ENCODE results near the gene PI4KA. TPM values are rescaled to one million over a fixed set of nuclear protein-coding genes. Genes with fewer than 3 reads are reported as not detected.

Gene PI4KA
- total RNA-seq, 1 donor from 2014 or later = 150 TPM

GRCh38 chr22:20859615-20860014, 1.0 kb upstream of the PI4KA start:
- Histone ChIP-seq H3K9me3 (no peaks in the 10 kb centered on the region), H3K27me3 (no peaks in the 10 kb centered on the region), H3K4me3 (peak overlapping the region; percentile 82 to 91), H3K27ac (peak overlapping the region; percentile 89 to 97), H3K4me1 (peaks cover 0 to 22% of the 10 kb centered on the region in 2 donors), H3K36me3 (no peaks in the 10 kb centered on the region)
- intact Hi-C loops (cut with DNase I) = loop anchor here (2.0 to 10.0 kb wide), 5 partner anchors 123 to 783 kb away; partner anchors contain the start of genes LZTR1, MED15, SDF2L1 and ZDHHC8
- no peak for TF ChIP-seq CTCF (IDR thresholded peaks at IDR 0.05)
- no peak for DNase-seq (ENCODE audit: low spot score in 2 of 2)

- intact Hi-C loops (cut with DNase I) = loop anchor here (1.0 to 10.0 kb wide), 7 partner anchors 59 to 785 kb away; partner anchors contain the start of genes CRKL, LZTR1, MED15 and SDF2L1
- H3K27ac ChIP-seq = peak overlapping the region; percentile 79 to 97
- H3K4me1 ChIP-seq = peaks cover 0 to 22% of the 10 kb centered on the region in 2 donors
- H3K36me3 ChIP-seq = no peaks in the 10 kb centered on the region
- DNase-seq (ENCODE audit: low spot score in 2 of 2) = peak; percentile 59 to 92
- no peaks in the 10 kb centered on the region for H3K9me3 ChIP-seq
- H3K27me3 ChIP-seq = no peaks in the 10 kb centered on the region
- H3K4me3 ChIP-seq = peak overlapping the region; percentile 82 to 91
- TF ChIP-seq CTCF (IDR thresholded peaks at IDR 0.05) = no peak
Measured at GRCh38 chr22:20857838-20858614, 585 bp downstream of the PI4KA start.

GRCh38 chr22:20857247-20857643, 1.4 kb downstream of the PI4KA start:
- no peak for TF ChIP-seq CTCF (IDR thresholded peaks at IDR 0.05)
- intact Hi-C loops (cut with DNase I) = loop anchor here (5.0 to 10.0 kb wide), 3 partner anchors 302 to 722 kb away; partner anchors contain the start of genes MED15 and ZDHHC8
- Histone ChIP-seq H3K9me3 (no peaks in the 10 kb centered on the region), H3K4me3 (peak overlapping the region; percentile 82 to 91), H3K4me1 (peaks cover 0 to 22% of the 10 kb centered on the region in 2 donors), H3K27ac (peak overlapping the region in 1 of 2 donors; percentile 79), H3K36me3 (no peaks in the 10 kb centered on the region), H3K27me3 (no peaks in the 10 kb centered on the region)
- no peak for DNase-seq (ENCODE audit: low spot score in 2 of 2)

- Histone ChIP-seq H3K9me3 (no peaks in the 10 kb centered on the region), H3K4me3 (no peak overlapping the region), H3K27me3 (no peaks in the 10 kb centered on the region), H3K36me3 (no peaks in the 10 kb centered on the region), H3K4me1 (peaks cover 0 to 22% of the 10 kb centered on the region in 2 donors), H3K27ac (no peak overlapping the region)
- TF ChIP-seq CTCF (IDR thresholded peaks at IDR 0.05) = no peak
- no peak for DNase-seq (ENCODE audit: low spot score in 2 of 2)
- intact Hi-C loops (cut with DNase I) = loop anchor here (10.0 kb wide), 2 partner anchors 298 to 718 kb away; partner anchors contain the start of gene ZDHHC8
Measured at GRCh38 chr22:20853236-20853660, 5.4 kb downstream of the PI4KA start.

GRCh38 chr22:20852503-20852902, 6.1 kb downstream of the PI4KA start:
- peak in 1 of 2 donors; percentile 0 for DNase-seq (ENCODE audit: low spot score in 2 of 2)
- no peak for TF ChIP-seq CTCF (IDR thresholded peaks at IDR 0.05)
- Histone ChIP-seq H3K27me3 (no peaks in the 10 kb centered on the region), H3K36me3 (no peaks in the 10 kb centered on the region), H3K4me3 (no peak overlapping the region), H3K27ac (no peak overlapping the region), H3K4me1 (peaks cover 0 to 19% of the 10 kb centered on the region in 2 donors), H3K9me3 (no peaks in the 10 kb centered on the region)
- intact Hi-C loops (cut with DNase I) = loop anchor here (10.0 kb wide), 2 partner anchors 298 to 718 kb away; partner anchors contain the start of gene ZDHHC8
